GM19455 (cell line): ENCODE results near the gene EBF3.

ENCODE experiments used
- ATAC-seq: cut with Tn5 transposase; IDR thresholded peaks from one replicate; pipeline ENCODE4 v1.9.1; 2021; ENCODE audit not compliant: unreplicated experiment

Gene EBF3

DNA sequence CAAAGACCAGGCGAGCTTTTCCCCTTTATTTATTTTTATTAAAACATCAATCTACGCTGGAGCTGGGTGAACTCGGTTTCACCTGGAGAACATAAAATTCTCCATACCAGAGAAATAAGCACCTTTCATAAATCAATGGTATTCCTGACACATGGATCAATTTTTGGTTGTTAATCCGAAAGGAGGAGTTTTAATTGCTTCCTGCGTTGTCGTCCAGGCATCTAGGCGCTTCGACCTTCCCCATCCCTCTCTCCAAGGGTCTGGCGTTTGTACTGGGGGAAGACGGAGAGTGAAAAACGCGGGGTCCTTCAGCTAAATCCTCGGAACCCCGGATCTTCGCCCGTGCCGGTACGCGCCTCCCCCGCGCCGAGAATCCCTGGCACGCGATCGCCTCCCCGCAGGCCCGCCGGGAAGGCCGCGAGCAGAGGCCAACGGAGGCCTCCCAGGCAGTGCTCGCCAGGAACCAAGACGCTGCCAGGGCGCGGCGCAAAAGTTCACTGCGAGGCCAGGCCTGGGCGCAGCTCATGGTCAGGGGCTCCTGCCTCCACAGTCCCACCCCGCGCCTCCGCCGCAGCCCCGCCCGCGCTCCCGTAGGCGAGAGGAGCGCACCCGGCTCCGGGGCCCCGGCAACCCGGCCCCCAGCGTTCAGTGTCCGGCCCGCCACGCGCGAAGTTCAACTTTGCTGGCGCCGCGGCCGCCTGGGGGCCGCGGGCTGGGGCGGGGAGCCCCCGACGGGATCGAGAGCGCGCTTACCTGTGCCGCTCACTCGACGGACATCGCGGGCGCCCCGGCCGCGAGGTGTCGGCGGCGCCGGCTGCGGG lies 8.3 kb upstream of the EBF3 start:
- no peak for ATAC-seq

GRCh38 chr10:129971381-129972144 lies 7.5 kb upstream of the EBF3 start:
- no peak for ATAC-seq

- ATAC-seq, result no peak
Measured at GRCh38 chr10:129970465-129971364, 6.6 kb upstream of the EBF3 start.

DNA sequence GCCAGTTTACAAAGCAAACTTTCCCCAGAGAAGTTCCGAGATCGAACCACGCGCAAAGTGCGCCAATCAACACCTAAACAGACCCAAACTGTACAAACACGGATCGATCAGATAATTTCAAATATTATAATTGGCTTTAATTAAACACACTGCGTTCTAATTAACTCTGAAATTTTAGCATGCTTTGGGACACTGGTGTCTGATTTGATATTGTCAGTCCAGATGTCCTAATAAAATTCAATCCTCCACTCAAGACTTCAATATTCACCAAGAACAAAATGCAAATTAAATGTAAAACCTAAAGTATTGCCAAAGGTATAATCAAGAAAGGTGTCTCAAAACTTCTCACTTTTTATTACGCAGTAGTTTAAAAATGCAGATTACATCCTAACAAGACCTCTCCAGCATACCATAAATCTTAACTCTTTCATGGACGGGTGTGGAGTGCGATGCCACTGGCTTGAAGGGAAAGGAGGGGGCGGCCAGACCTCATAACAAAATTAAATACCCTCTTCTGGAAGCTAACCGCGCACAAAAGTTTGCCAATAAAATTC lies 5.9 kb upstream of the EBF3 start:
- ATAC-seq, result no peak

GRCh38 chr10:129969184-129969910 lies 5.3 kb upstream of the EBF3 start:
- ATAC-seq, result no peak

- no peak for ATAC-seq
Measured at GRCh38 chr10:129968853-129969183, 4.7 kb upstream of the EBF3 start.

GRCh38 chr10:129968020-129968852 lies 4.2 kb upstream of the EBF3 start:
- no peak for ATAC-seq

DNA sequence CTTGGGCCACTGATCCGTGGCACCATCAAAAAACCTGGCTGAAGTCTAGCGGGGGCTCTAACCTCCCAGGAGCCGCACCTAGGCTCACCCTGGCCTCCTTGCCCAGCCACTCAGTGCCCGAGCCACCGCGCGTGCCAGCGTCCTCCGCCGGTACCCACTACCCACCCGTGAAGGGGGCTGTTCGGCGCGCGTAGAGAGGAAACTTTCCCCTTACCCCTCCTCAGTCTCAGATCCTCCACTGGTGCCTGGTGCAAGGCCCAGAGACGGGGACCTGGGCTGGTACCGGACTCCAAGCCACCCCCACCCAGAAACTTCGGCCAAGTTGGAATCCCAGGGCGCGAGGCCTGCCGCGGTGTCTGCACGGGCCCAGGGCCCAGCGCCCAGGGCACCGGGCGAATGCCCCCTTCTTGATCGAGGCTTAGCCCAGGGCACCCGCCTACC lies 3.5 kb upstream of the EBF3 start:
- no peak for ATAC-seq

- no peak for ATAC-seq
Measured at GRCh38 chr10:129966889-129967578, 3.0 kb upstream of the EBF3 start.

DNA sequence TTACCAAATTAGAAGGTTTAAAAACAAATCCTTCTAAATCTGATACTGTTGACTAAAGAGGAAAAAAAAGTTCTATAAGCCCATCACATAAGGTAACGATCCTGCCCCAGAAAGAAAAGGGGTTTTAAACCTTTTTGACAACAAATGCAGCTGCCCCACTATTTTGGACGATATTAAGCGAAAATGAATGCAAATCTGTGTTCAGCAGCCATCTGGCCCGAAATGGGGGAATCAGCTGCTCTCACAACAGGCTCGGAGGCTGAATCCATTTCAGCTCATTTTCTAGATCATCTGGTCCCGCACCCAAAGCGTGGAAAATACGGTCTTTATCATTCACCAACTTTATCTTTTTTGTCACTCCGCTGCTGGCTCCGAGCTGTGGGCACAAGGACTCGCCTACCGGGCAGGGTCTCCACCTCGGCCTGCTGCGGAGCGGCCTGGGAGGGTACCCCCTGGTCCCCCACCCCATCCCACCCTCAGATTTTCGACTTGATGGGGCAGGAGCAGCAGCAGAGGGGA lies 2.4 kb upstream of the EBF3 start:
- ATAC-seq, result no peak

DNA sequence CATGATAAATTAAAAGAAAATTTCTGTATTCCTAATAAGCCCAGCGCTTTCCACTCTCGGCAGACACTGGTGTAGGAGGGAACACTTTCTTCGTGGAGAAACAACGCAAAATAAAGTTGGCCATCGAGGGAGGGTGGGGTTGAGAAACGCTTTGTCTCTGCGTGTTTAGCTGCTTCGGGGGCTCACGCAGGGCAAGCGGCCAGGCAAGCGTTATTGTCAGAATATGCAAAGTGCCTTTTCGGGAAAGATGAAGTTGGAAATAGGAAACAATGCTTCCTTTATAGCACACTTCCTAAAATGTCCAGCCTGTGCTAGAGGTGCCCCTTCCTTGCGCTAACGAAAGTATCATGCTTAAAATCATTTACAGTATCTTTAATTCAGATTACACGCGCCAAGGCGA lies 1.9 kb upstream of the EBF3 start:
- no peak for ATAC-seq

DNA sequence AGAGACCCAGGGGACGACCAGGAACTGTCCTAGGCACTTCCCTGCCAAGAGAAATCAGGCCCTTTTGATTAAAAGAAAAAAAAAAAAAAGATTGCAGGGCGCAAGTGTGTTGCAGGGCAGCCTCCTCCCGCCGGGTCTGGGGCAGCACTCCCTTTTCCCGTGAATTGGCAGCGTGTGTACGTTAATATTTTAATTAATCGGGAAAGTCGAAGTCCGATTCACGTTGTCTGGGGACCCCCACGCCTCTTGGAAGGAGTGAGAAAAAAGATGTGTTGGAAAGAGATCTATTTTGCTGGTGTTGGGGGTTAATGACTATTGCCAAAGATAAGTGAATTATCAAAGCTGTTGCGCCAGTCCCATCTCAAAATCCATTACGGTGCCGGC lies 1.3 kb upstream of the EBF3 start:
- no peak for ATAC-seq

- no peak for ATAC-seq
Measured at GRCh38 chr10:129964611-129965424, 744 bp upstream of the EBF3 start.

GRCh38 chr10:129962872-129963640 lies 1.0 kb downstream of the EBF3 start:
- ATAC-seq, result no peak

DNA sequence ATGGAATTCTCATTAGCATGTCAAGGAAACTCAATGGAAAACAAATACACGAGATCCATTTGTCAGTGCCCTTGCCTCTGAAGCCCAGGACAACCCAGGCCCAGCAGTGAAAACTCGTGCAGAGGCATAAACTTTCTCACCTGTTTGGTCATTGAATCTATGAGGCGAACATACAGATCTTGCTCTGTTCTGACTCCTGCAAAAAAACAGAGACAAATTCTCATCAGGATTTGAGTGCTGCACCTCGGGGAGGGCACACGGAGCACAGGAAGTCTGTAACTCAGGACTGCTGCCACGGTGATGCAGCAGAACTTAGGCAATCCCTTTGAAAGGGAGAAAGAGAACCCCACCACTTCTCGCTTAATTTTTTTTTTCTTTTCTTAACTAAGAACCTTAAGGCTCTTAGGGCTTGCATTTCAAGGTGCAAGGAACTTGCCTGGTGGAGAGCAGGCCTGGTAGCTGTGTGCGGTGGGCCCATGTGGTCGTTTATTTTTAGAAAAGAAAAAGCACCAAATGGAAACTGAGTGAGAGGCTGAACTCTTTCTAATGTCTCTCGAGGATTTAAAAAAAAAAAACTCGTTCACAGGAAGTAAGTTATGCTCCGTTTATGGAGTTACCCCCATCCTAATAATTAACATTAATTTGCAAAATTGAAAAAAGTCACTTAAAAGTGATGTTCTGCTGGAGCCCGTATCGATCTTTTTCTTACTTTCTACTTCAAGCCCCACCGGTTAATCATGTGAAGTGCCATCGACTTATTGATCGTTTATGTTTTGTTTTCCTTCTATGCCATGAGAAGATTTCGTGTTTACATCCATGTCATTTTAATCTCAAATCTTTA lies 1.8 kb downstream of the EBF3 start:
- no peak for ATAC-seq

DNA sequence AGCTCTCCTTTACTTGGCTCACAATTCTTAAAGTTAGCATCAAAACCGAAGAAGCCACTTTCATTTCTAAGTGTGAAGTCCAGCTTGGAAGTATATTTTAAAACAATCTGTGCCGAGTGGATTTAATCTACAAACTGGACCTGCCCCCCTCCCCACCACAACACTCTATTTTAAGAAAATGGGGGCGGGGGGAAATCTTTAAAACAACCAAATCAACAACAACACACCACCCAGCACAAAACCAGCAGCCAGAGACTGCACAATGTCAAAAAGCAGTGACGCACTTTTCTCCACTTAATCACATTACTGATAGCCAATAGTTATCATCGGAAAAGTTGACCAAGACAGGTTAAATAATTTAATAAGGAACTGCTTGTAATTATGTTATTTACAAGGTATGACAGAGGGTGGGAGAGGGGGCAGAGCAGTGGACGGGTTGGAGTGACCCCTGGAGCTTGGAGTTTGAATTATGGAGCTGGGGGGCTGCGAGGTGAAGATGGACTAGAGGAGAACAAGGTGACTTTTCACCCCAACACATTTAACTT lies 2.8 kb downstream of the EBF3 start:
- no peak for ATAC-seq
